Duodenal mucosa (tissue), 2 donors: ENCODE data around the gene IPO8.

Experiments used
- H3K27ac ChIP-seq: one replicate; pipeline ENCODE4 v1.7.0; 2013; ENCODE audit warnings: low read depth, low read length
- H3K27me3 ChIP-seq, 2 donors: one replicate each; pipeline ENCODE4 v1.7.0; 2013; ENCODE audit warnings: low read length in 2 of 2, control low read depth in 1 of 2; ENCODE audit not compliant: insufficient read depth in 2 of 2, control insufficient read depth in 1 of 2
- H3K36me3 ChIP-seq, 2 donors: one replicate each; pipeline ENCODE4 v1.7.0; 2013; ENCODE audit warnings: low read length in 2 of 2, control low read depth in 1 of 2; ENCODE audit not compliant: insufficient read depth in 2 of 2, control insufficient read depth in 1 of 2
- H3K4me1 ChIP-seq, 2 donors: one replicate each; pipeline ENCODE4 v1.7.0; 2013; ENCODE audit warnings: low read length in 2 of 2, control low read depth in 1 of 2; ENCODE audit not compliant: insufficient read depth in 2 of 2, control insufficient read depth in 1 of 2
- H3K4me3 ChIP-seq, 2 donors: one replicate each; pipeline ENCODE4 v1.7.0; 2013; ENCODE audit warnings: low read length in 2 of 2, low read depth in 1 of 2
- H3K9ac ChIP-seq, 2 donors: one replicate each; pipeline ENCODE4 v1.7.0; 2013; ENCODE audit warnings: low read length in 2 of 2, low read depth in 1 of 2
- H3K9me3 ChIP-seq, 2 donors: one replicate each; pipeline ENCODE4 v1.7.0; 2013; ENCODE audit warnings: low read length in 2 of 2, control low read depth in 1 of 2; ENCODE audit not compliant: control insufficient read depth in 1 of 2

Gene IPO8

DNA sequence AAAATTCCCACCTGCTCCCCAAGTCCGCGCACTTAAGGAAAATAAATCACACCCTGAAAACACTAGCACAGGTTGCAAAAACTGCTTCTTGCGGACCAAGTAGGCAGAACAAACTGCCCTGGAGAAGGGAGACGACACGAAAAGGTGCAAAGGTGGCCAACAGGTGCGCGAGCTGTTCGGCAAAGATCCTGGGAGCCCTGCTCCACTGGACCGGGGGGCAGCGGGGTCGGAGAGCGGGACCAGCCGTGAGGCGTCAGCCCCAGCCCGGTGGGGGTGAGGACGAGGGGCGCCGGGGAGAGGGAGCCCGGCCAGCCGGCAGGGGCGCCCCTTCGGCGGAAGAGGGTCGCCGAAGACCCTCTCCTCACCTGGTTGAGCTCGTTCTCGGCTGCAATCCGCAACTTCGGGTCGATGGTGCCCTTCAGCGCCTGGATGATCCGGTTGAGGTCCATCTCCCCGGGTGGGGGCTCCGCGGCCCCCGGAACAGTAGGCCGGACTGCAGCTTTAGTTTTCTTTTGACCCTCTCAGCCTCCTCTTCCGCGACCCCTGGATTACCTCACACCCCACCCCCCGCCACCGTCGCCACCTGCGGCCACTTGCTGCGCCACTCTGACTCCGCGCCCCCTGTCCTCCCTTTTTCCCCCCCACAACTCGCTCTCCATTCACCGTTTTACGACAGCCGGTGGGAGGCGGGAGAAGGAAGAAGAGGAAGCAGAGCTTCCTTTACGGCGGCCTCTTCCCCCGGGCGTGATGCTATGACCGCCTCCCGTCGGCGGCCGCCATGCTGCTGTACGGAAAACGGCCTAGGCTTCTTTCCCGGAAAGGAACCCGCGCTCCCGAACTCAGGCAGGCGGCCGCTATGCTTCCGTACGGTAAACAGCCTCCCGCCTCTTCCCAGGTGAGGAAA is at the start of gene IPO8:
TSS of gene IPO8 (minus strand) at position 671 of the 904 bp plus-strand sequence. CDS start at position 449, 222 bp downstream.
- peak within 1 kb of the TSS; percentile 83 to 87 for H3K4me3 ChIP-seq
- peak within 1 kb of the TSS; percentile 27 for H3K27ac ChIP-seq
- H3K9ac ChIP-seq = peak within 1 kb of the TSS; percentile 85 to 92
- H3K9me3 ChIP-seq = no peaks in the 10 kb centered on the region
- H3K27me3 ChIP-seq = no peaks in the 10 kb centered on the region
- H3K4me1 ChIP-seq = peaks cover 19 to 29% of the 10 kb centered on the region in 2 donors
- no peaks in the 10 kb centered on the region for H3K36me3 ChIP-seq

DNA sequence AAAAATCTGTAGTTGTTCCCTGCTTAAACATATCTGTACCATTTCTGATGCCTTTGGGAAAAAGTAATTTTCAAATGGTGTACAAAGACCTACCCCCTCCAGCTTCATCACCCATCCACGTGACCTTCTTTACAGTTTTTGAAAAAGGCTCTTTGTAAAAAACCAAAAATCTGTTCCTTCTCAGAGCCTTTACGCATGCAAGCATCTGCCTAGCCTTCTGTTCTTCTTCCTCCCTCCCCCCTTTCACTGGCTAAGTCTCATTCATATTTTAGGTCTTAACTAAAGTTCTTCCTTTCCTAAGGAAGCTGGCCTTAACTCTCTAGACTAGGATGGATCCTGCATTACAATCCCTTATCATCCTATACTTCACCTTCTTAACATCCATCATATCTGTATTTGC is 48.7 kb upstream of the IPO8 start:
- Histone ChIP-seq H3K9ac (no peak overlapping the region), H3K4me3 (no peak overlapping the region), H3K4me1 (no peaks in the 10 kb centered on the region), H3K36me3 (peaks cover 0 to 6% of the 10 kb centered on the region in 2 donors), H3K27me3 (no peaks in the 10 kb centered on the region), H3K27ac (no peak overlapping the region), H3K9me3 (no peaks in the 10 kb centered on the region)

DNA sequence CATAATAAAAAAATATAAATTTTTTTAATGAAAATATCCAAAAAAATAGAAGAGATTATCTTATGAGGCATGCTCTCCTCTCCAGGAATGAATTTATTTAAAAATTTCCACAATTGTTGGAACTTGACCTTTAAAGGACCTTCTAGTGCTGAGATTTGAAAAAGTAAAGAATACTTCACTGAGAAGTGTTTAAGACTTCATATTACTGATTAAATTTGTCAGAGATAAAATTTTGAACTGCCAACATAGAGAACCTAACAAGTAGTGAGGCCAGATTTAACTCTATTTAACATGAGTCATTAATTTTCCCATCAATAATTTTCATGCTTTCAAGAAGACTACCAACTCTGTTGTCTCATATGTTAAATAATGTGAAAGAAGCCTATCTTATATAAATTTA is 44.6 kb upstream of the IPO8 start:
- H3K27me3 ChIP-seq = no peaks in the 10 kb centered on the region
- H3K4me3 ChIP-seq = no peak overlapping the region

DNA sequence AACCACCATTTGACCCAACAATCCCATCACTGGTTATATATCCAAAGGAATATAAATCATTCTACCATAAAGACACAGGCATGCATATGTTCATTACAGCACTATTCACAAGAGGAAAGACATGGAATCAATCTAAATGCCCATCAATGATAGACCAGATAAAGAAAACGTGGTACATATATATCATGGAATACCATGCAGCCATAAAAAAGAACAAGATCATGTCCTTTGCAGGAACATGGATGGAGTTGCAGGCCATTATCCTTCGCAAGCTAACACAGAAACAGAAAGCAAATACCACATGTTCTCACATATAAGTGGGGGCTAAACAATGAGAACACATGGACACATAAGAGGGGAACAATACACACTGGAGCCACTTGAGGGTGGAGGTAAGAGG is 43.4 kb upstream of the IPO8 start:
- Histone ChIP-seq H3K9me3 (no peaks in the 10 kb centered on the region), H3K36me3 (peaks cover 0 to 6% of the 10 kb centered on the region in 2 donors)

More for the DNA sequence above, 44.6 kb upstream of the IPO8 start:
- no peaks in the 10 kb centered on the region for H3K4me1 ChIP-seq
- peaks cover 0 to 6% of the 10 kb centered on the region in 2 donors for H3K36me3 ChIP-seq
- H3K27ac ChIP-seq = no peak overlapping the region
- H3K9me3 ChIP-seq = no peaks in the 10 kb centered on the region
- no peak overlapping the region for H3K9ac ChIP-seq

DNA sequence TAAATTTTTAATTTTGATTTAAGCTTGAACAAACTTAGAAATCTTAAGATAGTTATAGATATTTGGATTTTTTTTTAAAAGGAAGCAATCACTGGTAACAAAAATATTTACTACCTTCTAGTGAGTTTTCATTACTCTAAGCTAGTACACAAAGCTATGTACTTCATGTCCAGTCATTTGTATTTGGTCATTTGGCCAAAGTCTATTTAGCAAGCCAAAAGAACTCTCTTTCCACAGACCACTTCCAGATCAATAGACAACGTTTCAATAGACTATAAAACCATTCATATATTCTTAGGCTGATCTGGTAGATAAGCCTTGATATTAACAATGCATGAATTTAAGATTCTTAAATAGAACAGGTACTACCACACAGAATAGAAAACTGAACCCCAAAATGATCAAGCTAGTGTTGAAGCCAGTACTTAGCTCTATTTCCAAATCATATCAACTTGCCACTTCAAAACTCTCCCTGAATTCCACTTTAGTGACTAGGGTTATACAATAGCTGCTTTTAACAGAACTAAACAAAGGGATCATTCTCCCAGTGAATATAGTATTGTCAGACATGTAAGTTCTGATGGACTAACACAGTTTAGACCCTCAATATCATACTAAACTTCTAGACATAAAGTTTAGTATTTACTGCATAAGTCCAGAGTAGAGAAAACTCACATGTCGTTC is 37.4 kb upstream of the IPO8 start:
- no peak overlapping the region for H3K9ac ChIP-seq
- H3K4me3 ChIP-seq = no peak overlapping the region

More for the DNA sequence above, 43.4 kb upstream of the IPO8 start:
- H3K27me3 ChIP-seq = no peaks in the 10 kb centered on the region
- no peak overlapping the region for H3K27ac ChIP-seq
- no peak overlapping the region for H3K9ac ChIP-seq
- no peaks in the 10 kb centered on the region for H3K4me1 ChIP-seq
- no peak overlapping the region for H3K4me3 ChIP-seq

DNA sequence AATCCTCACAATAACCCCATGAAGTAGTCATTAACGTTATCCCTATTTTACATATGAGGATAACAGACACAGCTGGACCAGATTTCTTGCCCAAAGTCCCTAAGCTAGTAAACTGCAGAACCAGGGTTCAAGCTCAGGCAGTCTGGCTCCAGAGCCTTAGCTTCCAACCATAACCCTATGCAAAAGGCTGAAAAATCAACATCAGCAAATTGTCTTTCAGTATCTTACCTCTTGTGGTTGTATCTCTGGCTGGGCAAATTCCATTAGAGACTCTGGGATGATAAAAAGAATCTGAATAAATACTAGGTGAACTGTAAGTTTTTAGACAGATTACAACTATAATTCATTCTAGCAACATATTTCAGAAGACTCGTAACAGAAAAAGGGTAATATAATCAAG is 34.3 kb upstream of the IPO8 start:
- H3K4me3 ChIP-seq = no peak overlapping the region
- H3K9ac ChIP-seq = no peak overlapping the region
- H3K27me3 ChIP-seq = no peaks in the 10 kb centered on the region
- no peak overlapping the region for H3K27ac ChIP-seq
- H3K36me3 ChIP-seq = peaks cover 0 to 10% of the 10 kb centered on the region in 2 donors
- no peaks in the 10 kb centered on the region for H3K4me1 ChIP-seq
- H3K9me3 ChIP-seq = no peaks in the 10 kb centered on the region

More for the DNA sequence above, 37.4 kb upstream of the IPO8 start:
- no peaks in the 10 kb centered on the region for H3K4me1 ChIP-seq
- no peaks in the 10 kb centered on the region for H3K27me3 ChIP-seq
- H3K27ac ChIP-seq = no peak overlapping the region
- H3K36me3 ChIP-seq = peaks cover 0 to 10% of the 10 kb centered on the region in 2 donors
- H3K9me3 ChIP-seq = no peaks in the 10 kb centered on the region

DNA sequence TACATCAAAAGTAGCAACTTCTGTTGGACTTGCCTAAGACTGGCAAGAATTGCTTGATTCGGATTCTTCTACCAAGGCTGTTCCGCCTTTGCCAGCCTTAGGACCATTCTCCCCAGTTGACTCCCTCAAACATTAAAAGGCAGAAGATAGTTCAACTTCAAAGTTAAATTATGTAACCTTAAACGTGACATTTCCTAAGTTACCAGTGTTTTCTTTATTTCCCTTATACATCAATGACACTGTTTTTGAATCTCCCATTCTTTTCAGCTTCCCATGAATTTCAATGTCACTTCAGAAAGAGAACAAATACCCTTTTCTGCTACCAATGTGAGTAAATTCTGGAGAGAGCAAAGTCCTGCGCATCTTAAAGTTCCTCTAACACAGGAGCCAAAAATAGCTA is 33.9 kb upstream of the IPO8 start:
- Histone ChIP-seq H3K4me3 (no peak overlapping the region), H3K9ac (no peak overlapping the region), H3K27ac (no peak overlapping the region), H3K36me3 (peaks cover 0 to 10% of the 10 kb centered on the region in 2 donors), H3K9me3 (no peaks in the 10 kb centered on the region), H3K4me1 (no peaks in the 10 kb centered on the region), H3K27me3 (no peaks in the 10 kb centered on the region)

DNA sequence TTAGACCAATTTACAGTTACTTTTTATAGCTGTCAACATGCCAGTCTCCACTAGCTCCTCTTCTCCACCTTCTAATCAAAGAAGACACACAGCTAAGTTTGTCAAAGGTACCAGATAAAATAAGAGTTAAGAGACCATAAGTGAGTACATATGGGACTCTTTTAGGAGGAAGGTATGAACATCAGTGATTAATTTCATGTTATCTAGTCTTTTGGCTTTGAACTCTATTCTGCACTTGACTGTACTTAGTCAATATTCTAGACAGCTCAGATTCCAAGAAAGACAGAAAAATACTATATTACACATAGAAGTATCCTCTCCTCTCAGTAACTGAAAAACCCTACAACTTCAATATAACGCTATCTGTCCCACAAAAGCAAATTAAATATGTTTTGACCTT is 31.0 kb upstream of the IPO8 start:
- Histone ChIP-seq H3K27ac (no peak overlapping the region), H3K36me3 (peaks cover 0 to 10% of the 10 kb centered on the region in 2 donors), H3K4me1 (no peaks in the 10 kb centered on the region), H3K27me3 (no peaks in the 10 kb centered on the region), H3K9ac (no peak overlapping the region), H3K4me3 (no peak overlapping the region), H3K9me3 (no peaks in the 10 kb centered on the region)

DNA sequence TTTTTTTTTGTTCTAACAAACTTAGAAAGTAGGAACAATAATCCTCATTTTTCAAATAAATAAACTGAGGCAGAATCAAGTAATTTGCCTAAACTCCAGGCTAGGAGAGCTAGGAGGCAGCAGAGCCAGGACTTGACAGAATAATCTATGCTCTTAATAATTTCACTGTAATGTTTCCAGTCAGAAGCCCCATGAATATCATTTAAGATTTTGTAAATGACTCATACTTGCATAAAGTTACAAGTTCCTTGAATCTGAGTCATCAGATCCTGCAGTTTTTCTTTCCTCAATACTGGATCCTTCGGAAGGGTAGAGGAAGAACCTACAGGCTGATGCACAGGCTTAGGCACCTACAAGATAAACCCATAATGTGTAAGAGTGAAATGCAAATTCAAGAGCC is 30.1 kb upstream of the IPO8 start:
- no peaks in the 10 kb centered on the region for H3K4me1 ChIP-seq
- peaks cover 0 to 13% of the 10 kb centered on the region in 2 donors for H3K36me3 ChIP-seq
- H3K9ac ChIP-seq = no peak overlapping the region
- no peak overlapping the region for H3K4me3 ChIP-seq
- H3K9me3 ChIP-seq = no peaks in the 10 kb centered on the region
- H3K27me3 ChIP-seq = no peaks in the 10 kb centered on the region
- H3K27ac ChIP-seq = no peak overlapping the region

DNA sequence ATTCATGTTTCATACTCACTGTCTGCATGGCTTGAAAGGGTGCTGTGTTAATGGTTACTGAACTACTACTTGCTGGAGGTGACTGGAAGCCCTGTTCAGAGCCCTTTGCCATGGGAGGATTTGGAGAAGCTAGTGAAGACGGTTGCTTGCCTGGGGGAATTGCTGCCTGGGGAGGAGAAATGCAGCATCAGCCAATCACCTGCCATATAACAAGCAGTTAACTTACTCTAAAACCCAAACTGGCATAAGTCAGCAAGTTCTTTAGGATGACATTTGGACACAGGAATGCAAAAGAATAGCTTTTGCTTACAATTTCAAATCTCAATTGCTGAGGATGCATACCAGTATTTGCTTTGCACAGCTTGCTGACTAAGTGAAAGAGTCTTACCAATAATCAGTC is 23.4 kb upstream of the IPO8 start:
- H3K36me3 ChIP-seq = peaks cover 0 to 32% of the 10 kb centered on the region in 2 donors
- no peak overlapping the region for H3K4me3 ChIP-seq
- H3K27ac ChIP-seq = no peak overlapping the region
- no peaks in the 10 kb centered on the region for H3K27me3 ChIP-seq
- H3K9me3 ChIP-seq = no peaks in the 10 kb centered on the region
- H3K9ac ChIP-seq = no peak overlapping the region
- no peaks in the 10 kb centered on the region for H3K4me1 ChIP-seq
